NCI-H1105 treated with DMSO at 0.1 percent for 48 hours (cell line): ENCODE results near the gene RFX1.

Source experiments
- DNase-seq: peaks from one replicate; lab custom pipeline; 2025; lab: John Stamatoyannopoulos, UW

The RFX1 gene

DNA sequence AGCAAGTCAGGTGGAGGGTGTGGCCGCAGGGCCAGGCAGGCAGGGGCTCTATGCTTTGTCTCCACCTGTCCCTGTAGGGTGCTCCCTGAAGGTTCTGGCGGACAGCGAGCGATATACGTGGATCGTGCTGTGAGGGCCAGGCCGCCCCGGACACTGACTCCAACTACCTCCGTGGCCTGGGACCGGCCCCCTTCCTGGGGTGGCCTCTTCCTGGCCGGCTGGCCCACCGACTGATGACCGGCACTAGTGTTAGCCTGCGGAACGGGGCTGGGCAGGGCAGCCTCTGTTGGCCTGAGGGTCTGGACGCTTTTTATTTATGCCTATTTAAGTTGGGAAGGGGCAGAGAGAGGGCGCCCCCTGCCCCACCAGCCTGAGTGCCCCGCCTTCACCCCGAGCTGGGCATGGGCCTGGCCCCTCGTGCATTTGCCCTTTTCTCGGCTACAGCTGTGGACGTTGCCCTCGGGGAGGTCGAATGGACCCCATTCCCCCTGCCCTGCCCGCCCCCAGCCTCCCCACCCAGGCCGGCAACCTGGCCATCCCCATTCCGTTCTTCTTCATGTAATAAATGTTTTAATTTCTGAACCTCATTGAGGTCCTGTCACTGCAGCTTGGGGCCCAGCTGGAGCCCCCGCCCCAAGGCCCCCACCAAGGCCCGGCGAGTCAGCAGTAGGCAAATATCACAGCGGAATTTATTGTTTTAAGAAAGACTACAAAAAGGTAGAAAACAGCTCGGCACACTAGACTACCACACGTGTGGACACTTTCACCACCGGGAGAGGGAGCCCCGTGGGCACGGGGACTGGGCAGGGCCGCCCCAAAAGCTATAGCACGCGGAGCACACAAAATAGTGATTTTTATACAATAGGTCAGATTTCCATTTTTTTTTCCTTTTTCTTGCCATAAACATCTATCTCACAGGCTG lies 45.0 kb downstream of the RFX1 start:
- no peak for DNase-seq

DNA sequence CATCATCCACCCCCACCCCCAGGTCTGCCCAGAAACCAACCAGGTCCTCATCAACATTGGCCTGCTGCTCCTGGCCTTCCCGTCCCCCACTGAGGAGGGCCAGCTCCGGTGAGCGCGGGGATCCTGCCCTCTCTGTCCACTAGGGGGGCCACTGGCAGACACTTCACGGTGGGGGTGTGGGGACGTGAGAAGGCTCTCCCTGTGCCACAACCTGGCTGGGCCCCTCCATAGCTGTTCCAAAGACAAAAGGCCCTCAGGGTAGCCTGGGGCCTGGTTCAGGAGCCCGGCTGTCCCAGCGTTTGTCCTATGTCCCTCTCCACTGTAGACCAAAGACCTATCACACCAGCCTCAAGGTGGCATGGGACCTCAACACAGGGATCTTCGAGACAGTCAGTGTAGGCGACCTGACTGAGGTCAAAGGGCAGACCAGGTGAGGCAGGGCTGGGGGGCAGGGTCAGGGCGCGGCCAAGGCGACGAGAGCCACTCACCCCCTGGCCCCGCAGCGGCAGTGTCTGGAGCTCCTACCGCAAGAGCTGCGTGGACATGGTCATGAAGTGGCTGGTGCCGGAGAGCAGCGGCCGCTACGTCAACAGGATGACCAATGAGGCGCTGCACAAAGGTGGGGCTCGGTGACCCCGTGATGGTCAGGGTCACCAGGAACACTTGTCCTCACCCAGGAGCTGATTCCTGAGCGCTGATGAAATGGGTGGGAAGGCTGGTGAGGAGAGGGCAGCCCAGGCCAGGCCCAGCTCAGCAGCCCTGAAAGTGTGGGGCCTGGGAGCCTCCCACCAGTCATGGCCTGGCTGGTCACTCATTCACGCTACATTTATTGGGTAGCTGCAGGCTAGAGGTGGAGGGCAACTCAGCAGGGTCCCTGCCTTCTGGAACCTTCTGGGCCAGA lies 45.9 kb downstream of the RFX1 start:
- DNase-seq = no peak

DNA sequence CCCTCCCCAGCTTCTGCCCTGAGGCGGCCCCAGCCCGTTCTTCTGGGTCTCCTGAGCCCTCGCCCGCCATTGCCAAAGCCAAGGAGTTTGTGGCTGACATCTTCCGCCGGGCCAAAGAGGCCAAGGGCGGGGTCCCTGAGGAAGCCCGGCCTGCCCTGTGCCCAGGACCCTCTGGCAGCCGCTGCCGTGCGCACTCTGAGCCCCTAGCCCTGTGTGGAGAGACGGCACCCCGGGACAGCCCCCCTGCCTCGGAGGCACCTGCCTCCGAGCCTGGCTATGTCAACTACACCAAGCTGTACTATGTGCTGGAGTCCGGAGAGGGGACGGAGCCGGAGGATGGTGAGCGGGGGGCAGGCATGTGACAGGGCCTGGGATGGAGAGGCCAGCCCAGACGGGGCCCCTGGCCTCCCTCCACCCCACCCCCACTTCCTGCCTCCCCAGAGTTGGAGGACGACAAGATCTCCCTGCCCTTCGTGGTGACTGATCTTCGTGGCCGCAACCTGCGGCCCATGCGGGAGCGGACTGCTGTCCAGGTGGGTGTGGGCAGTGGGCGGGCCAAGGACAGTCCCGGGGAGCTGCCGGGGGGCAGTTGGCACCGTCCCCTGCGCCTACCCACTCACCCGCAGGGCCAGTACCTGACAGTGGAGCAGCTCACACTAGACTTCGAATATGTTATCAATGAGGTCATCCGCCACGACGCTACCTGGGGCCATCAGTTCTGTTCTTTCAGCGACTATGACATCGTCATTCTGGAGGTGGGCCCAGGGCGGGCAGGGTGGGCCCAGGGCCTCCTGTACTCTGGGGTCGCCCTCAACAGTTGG lies 46.8 kb downstream of the RFX1 start:
- DNase-seq = no peak

DNA sequence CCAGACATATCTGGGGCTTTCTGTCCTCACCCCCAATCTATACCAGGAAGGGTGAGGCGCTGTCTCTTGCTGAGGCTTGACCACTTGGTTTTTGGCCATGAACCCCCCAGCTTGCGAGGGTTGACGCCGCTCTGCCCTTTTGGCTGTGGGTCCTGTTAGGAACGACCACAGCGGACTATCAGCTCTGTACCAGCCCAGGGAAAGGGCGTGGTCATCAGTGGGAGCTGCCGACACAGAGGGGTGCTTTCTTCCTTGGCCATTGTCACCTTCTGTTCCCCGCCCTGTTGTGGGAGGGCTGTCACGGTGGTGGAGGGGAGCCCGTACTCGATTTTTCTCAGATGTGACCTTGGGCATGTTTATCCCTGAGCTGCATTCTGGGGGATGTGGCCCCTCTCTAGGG lies 48.1 kb downstream of the RFX1 start:
- no peak for DNase-seq

DNA sequence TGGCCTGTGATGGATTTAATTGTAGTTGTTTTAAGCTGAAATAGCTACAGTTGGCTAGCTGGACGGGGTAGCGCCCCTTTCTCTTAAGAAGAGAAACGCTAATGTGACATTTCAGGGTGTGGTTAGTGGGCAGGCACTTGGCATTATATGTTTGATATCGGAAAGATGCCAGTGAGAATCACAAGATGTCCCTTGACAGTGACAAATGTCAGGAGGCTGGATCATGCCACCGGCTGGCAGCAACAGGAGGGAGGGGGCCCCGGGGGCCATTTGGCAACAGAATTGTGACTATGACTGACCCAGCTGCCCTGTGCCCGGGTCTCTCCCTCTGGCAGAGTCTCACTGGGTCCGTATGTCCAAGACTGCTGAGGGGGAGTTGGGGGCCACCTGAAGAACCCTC lies 49.1 kb downstream of the RFX1 start:
- DNase-seq = no peak

DNA sequence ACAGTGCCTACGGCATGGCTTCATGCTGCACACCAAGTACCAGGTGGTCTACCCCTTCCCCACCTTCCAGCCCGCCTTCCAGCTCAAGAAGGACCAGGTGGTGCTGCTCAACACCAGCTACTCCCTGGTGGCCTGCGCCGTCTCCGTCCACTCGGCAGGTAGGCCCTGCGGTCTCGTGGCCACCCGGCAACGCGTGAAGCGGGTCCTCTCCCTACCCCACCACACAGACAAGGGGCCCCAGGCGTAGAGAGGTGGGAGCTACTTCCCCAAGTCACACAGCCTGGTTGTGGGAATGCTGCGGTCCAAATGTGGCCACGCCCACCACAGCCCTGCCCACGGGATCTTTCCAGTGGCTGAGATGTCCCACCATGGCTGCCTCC lies 49.8 kb downstream of the RFX1 start:
- DNase-seq = no peak

DNA sequence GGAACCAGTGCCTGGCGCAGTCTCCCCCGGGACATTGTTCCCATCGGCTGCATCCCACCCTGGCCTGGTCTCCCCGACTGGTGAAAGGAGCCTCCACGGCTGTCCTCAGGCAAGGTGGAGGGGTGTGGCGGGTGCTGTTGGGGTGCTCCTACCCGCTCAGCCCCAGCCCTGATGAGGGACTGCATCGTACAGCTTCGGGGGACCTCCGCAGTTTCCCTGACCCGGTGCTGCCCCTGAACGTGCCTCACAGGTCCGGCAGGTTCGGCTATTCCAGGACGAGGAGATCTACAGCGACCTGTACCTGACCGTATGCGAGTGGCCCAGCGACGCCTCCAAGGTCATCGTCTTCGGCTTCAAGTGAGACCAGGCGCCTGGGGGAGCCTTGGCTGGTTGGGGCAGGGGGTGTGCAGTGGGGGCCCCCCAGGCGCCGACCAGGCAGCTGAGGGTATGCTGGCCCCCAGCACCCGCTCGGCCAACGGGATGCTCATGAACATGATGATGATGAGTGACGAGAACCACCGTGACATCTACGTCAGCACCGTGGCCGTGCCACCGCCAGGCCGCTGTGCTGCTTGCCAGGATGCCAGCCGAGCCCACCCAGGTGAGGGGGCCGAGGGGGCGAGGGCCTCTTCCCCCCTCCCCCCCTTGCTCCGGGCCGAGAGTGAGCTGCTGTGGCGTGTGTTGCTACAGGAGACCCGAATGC lies 50.3 kb downstream of the RFX1 start:
- DNase-seq = no peak

DNA sequence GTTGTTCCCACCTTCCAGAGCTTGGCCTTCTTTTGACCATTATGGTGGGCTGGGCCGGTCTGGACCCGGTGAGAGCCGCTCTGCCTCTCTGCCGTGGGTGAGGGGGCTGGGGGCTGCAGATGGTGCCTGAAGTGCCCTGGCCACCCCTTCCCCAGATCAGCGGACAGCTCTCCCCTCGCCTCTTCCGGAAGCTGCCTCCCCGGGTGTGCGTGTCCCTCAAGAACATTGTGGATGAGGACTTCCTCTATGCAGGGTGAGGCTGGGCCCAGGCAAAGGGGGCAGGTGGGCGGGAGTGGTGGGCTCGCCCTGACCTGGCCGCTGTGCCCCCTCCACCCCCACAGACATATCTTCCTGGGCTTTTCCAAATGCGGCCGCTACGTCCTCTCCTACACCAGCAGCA lies 51.9 kb downstream of the RFX1 start:
- DNase-seq = no peak

DNA sequence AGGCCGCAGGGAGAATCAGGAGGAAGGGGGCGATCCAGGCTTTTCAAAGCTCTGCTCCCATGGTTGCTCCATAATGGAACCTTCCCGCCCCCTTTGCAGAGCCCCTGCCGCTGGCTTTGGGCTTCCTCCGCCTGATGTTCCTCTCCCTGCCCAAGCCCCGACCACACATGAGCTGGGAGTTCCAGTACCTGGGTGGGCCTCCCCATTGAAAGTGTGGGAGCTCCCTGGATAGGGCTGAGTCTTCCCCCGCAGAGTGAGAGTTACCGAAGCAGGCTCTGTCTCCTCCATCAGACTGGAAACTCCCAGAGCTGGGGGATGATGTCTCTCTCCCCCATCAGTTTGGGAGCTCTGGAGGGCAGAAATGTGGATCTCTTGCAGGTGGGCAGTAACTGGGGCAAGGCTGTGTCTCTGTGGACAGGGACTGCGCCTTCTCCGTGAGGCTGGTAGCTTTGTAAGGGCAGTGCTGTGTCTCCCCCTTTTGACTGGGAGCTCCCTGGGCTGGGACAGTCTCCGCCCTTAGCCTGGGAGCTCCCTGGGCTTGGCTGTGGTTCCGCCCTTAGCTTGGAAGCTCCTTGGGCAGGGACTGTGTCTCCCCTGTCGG lies 53.1 kb downstream of the RFX1 start:
- peak; percentile 38 for DNase-seq

DNA sequence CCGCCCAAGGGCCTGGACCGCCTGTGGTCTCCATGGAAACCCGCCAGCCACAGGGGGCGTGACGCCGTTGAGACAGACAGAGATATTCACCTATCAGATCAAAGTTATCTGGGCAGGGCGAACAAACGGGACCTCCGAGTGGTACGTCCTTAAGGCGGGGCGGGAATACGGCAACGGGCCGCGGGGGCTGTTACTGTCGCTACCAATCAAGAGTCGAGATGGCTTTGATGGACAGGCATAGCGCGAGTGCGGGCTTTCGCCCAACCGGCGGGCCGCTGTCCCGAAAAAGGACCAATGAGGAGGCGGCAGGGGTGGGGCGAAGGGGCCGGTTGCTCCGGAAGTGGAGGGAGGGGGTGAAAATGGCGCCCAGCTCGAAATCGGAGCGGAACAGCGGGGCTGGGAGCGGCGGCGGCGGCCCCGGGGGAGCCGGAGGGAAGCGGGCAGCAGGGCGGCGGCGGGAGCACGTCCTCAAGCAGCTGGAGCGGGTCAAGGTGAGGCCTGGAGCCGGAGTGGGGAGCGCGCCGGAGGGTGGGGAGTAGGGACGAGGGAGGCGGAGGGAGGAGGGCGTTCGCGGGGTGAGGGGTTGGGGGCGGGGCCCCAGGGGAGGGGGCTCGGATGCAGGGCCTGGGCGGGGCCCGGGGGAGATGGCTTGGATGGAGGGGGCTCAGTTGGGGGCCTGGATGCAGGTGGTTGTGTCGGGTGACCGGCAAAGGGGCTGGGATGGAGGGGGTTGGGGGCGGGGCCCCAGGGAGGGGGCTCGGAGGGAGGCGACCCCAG lies 53.8 kb downstream of the RFX1 start, which contains the start of gene DCAF15:
TSS of gene DCAF15 (plus strand) at position 356 of the 777 bp plus-strand sequence. CDS start at position 360, 4 bp downstream.
- peak; percentile 99 for DNase-seq

DNA sequence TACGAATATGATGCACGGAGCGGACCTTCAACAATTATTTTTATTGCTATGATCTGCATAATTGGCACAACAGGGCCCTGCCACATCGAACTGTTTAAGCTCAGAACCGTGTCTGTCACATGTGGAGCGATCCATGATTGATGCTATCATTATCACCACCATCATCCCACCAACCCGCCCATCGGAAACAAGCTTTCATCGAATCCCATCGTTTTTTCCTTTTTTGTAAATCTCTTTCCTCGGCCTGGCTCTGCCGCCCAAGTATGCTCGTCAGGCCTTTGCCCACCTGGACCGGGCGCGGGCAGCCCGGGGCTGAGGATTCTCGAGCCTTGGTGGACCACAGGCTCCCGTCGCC lies 54.3 kb downstream of the RFX1 start:
- no peak for DNase-seq

DNA sequence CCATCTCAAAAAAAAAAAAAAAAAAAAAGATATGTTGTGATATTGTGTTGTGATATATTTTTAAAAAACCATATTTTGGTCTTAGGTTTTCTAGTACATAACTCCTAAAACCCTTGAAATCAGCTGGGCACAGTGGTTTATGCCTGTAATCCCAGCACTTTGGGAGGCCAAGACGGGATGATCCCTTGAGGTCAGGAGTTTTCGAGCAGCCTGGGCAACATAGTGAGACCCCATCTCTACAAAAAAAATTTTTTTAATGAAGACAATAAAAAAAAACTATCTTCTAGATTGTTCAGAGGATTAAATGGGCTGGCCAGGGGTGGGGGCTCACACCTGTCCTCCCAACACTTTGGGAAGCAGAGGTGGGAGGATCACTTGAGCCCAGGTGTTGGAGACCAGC lies 55.1 kb downstream of the RFX1 start:
- no peak for DNase-seq

DNA sequence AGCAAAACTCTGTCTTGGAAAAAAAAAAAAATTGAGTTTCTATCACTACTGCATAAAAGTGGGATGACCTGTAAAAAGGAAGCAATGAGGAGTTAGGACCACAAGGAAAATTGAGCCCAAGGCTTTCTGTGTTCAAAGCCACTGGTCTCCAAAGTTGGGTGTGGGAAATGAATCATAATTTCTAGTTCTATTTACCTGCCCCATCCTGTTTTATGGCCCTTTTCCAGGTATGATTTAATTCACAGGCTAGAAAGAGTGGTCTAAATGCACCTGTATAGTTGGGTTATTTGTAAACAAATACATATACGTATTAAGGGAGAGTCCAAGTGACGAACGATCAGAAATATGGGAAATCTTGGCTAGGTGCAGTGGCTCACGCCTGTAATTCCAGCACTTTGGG lies 59.7 kb downstream of the RFX1 start:
- no peak for DNase-seq

DNA sequence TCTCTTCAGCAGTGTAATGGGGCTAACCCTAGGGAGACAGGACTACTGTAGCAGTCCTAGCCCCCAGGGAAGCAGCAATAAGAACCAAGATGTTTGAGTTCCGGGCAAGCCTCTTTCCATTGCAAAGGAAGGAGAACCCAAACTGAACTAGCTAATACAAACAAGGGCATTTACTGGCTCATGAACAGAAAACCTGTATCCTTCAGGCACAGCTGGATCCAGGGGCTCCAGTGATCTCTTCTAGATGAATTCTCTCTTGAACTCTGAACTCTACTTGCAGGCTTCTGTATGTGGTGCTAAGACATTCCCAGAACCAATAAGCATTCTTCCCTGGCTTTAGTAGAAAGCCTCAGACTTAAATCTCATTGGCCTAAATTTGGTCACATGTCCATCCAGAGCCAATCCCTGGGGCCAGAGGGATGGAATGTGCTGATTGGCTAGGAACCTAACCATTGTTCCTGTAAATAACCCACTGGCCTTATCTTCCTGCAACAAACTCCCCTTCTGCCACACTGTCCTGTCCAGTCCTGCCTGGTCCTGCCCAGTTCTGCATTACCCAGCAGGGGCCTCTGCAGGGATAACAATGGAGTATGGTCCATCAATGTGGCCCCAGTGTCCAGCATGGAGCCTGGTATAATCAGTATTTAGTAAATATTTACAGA lies 64.0 kb downstream of the RFX1 start:
- DNase-seq = no peak

DNA sequence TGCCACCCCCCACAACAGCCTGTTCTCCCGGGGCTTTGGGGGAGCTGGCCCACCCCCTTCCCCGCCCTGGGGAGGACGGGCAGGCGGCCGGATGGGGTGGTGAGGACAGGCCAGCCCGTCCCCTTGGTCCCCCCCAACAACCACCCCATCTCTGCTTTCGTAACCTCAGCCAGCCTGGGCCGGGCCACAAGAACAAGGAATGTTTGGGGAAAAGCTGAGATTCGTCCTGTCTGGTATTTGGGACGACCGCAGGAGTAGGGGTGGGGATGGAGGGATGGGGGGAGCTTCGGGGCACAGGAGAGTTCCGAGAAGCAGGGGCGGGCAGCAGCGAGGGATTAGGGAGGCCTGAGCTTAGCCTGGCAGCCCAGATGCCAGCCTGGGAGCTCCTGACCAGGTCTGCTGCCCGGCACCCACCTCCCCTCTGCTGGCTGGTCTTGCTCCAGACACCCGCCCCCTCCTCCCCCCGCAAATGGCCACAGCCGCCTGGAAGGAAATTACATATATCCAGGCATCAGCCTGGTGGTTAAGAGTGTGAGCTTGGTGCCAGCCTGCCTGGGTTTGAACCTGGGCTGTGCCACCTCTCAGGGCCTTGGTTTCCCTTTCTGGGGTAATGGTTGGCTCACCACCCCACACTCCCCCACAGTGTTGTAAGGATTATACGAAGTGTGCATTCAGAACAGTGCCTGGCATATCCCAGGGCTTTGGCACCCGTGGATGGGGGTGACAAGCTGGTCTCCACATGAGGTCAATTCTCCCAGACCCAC lies 67.6 kb downstream of the RFX1 start, which contains the start of gene PODNL1:
TSS of gene PODNL1 (minus strand) at position 117 of the 764 bp plus-strand sequence. CDS start 236 bp downstream, outside the sequence.
- DNase-seq = no peak

DNA sequence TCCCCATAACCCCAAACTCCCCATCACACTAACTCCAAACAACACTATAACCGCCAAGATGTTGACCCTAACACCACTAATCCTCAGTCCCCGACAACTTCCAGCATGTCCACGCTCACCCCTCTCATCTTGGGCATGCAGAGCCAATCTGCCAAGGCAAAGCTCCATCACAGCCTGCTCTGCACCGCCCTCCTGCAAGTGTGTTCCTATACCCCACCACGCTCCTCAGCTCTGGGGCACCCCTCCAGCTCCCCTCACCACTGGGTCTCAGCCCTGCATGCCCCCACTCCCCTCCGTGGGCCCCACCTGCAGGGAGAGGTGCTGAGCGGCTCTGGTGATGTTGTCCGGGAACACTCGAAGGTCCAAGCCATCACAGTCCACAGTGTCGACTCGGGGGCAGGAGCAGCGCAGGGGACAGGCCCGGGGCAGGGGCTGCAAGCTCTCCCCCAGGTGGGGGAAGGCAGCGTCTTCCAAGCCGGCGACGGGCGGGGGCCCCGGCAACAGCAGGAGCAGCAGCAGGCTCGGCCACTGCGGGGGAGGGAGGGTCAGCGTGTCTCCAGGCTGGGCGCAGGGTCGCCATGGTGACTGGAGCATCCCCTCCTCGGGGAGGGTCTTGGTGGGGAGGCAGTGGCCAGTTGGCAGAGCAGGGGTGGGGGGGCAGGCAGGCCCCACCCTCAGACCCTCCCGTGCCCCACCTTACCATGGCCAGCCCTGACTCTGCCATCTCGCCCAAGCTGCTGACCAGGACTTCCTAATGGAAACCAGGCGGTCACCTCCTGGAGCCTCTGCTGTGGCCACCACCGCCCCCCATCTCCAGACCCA lies 68.4 kb downstream of the RFX1 start:
- no peak for DNase-seq

DNA sequence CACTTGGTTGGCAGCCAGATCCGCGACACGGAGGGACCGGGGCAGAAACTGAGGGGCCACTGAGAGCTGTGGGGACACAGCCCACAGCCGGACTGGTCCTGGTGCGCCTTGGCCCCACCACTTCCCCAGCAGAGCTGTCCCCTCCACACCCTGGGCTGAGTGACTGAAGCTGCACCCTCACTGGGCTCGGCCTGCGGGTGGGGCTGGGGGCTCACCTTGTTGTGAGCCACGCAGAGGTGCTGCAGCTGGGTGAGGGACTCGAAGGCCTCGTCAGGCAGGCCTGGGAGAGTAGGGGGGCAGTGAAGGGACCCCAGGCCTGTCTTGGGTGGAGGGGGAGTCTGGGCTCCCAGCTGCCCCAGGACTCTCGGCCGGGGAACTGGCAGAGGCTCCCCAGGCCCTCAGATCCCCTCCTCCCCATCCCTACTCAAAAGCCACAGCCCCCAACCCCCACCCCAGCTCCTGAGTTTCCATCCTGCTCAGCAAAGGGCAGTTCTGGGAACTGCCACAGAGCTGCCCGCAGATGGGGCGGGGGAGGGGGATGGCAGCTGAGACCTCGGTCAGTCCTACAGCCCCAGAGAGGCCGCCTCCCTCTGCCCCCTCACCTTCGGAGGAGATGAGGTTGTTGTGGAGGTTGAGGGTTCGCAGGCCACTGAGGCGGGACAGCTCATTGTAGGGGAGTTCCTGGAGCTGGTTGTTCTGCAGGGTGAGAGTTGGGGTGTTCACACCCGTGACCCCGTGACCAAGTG lies 70.2 kb downstream of the RFX1 start:
- DNase-seq = no peak
